RWPE1 (cell line): ENCODE results near the gene BAG3.
"Not testable (repeated sequence)": the region's sequence is repeated elsewhere in the genome, so short reads cannot be mapped to it uniquely, and the experiment has no call there.

Source experiments
- CTCF ChIA-PET: fragments of 350-600 bp; sonication (Branson Sonifier 250); formaldehyde crosslinking; extraction: SDS; loops from one replicate; lab custom pipeline; 2021; lab: Yijun Ruan, JAX
- POLR2A ChIA-PET: fragments of 400-600 bp; formaldehyde crosslinking; extraction: SDS; loops from one replicate; lab custom pipeline; 2020; ENCODE audit warnings: antibody characterized with exemption; ENCODE audit not compliant: low non-redundant PET; lab: Yijun Ruan, JAX
- DNase-seq: peaks from one replicate; pipeline ENCODE4 v3.0.0; 2012; ENCODE audit warnings: low spot score
- H3K27ac ChIP-seq: fragments of 450-650 bp; 2 replicates; pipeline ENCODE4 v1.5.1; 2017
- CTCF ChIP-seq: fragments of 450-650 bp; conservative IDR thresholded peaks from 2 replicates; pipeline ENCODE4 v1.5.1; 2017; ENCODE audit warnings: low read depth, mild to moderate bottlenecking

BAG3 gene

GRCh38 chr10:119611433-119611832, 39.7 kb upstream of the BAG3 start:
- ChIA-PET POLR2A (interaction anchor here (0.6 kb wide), 1 partner anchor 23 kb away, joined by 3 read pairs; no protein-coding TSS in a partner anchor), CTCF (interaction anchor here (0.6 kb wide), 1 partner anchor 33 kb away, joined by 5 read pairs; no protein-coding TSS in a partner anchor)
- no peak overlapping the region for H3K27ac ChIP-seq
- no peak for DNase-seq
- TF ChIP-seq CTCF: no peak

GRCh38 chr10:119613741-119614140, 37.4 kb upstream of the BAG3 start:
- no peak for TF ChIP-seq CTCF
- no peak overlapping the region for H3K27ac ChIP-seq
- ChIA-PET CTCF (no interaction called here), POLR2A (interaction anchor here (1.2 kb wide), 1 partner anchor 37 kb away, joined by 3 read pairs; the partner anchor contains the start of gene BAG3)
- no peak for DNase-seq

GRCh38 chr10:119614686-119615085, 36.5 kb upstream of the BAG3 start:
- ChIA-PET CTCF (no interaction called here), POLR2A (no interaction called here)
- TF ChIP-seq CTCF: no peak
- no peak overlapping the region for H3K27ac ChIP-seq
- no peak for DNase-seq

- no peak for DNase-seq
- H3K27ac ChIP-seq: no peak overlapping the region
- TF ChIP-seq CTCF: no peak
- ChIA-PET CTCF (no interaction called here), POLR2A (no interaction called here)
Measured at GRCh38 chr10:119616882-119617570, 34.2 kb upstream of the BAG3 start.

- POLR2A ChIA-PET: no interaction called here
- no peak for TF ChIP-seq CTCF
- no peak overlapping the region for H3K27ac ChIP-seq
- no peak for DNase-seq
- CTCF ChIA-PET: interaction anchor here (0.6 to 1.6 kb wide), 3 partner anchors 8 to 113 kb away, joined by 3 to 6 read pairs (median 3); no protein-coding TSS in a partner anchor
Measured at GRCh38 chr10:119619215-119619614, 32.0 kb upstream of the BAG3 start.

GRCh38 chr10:119619811-119620210, 31.4 kb upstream of the BAG3 start:
- CTCF ChIA-PET, DNase-seq, POLR2A ChIA-PET, H3K27ac ChIP-seq: not testable (repeated sequence)

GRCh38 chr10:119620241-119621077, 30.7 kb upstream of the BAG3 start:
- POLR2A ChIA-PET: no interaction called here
- TF ChIP-seq CTCF: no peak
- no peak for DNase-seq
- H3K27ac ChIP-seq: no peak overlapping the region; the same call in 1 of the 2 replicates
- CTCF ChIA-PET: interaction anchor here (0.6 kb wide), 1 partner anchor 96 kb away, joined by 3 read pairs; no protein-coding TSS in a partner anchor
